Right ventricle myocardium superior (tissue), 1 donor: ENCODE results near the gene LCE1D. TPM values are rescaled to one million over a fixed set of nuclear protein-coding genes. Genes with fewer than 3 reads are reported as not detected.

Experiments
- ATAC-seq: fragments of 200-7000 bp; cut with Tn5 transposase; one replicate; pipeline ENCODE4 v1.9.1; 2020; ENCODE audit warnings: mild to moderate bottlenecking; ENCODE audit not compliant: poor library complexity
- DNase-seq: peaks from one replicate; pipeline ENCODE4 v3.0.0-alpha.2; 2020
- intact Hi-C: fragments of 100-400 bp; cut with DNase I; formaldehyde crosslinking; loops from one replicate; pipeline ENCODE4 v1.11.2; 2022
- long read RNA-seq: library from polyadenylated mRNA; unstranded; transcript quantifications from one replicate; pipeline ENCODE4 v2.0.0, GENCODE V29; 2021
- total RNA-seq: library from RNA; stranded (reverse); fragmentation: NEBNext Ultra II Directional; extraction: Animal tissue kit (Norgen Biotek cat#: 25700); gene quantifications from one replicate; pipeline ENCODE4 v1.2.1, GENCODE V29; 2021
- donor health status: DM: no; HTN: yes; CAD: no; lungs with severe emphysema.

Gene LCE1D, protein sequence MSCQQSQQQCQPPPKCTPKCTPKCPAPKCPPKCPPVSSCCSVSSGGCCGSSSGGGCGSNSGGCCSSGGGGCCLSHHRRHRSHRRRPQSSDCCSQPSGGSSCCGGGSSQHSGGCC
- not detected for total RNA-seq
- long read RNA-seq = 0 reads

DNA sequence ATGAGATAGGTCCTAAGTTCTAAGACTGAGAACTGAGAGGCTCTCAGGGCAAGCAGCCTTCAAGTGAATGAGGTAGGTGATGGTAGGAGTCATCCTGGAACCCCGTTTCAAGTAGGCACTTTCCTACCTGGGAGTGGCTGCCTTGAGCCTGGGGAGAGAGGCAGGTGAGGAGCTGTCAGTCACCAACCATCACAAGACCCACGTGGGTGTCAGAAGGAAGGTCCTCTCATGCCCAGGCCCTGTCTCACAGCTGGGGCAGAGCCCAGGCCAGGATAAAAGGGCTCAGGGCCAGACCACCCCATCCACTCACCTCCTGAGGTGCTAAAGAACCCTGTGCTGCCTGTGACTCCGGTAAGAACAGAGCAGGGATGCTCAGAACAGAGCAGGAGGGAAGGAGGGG lies at the start of gene LCE1D:
TSS of gene LCE1D (plus strand) at position 301 of the 400 bp plus-strand sequence. CDS start 1,074 bp downstream, outside the sequence.
- DNase-seq (no peak), ATAC-seq (no peak)
- intact Hi-C loops = no loop called here

DNA sequence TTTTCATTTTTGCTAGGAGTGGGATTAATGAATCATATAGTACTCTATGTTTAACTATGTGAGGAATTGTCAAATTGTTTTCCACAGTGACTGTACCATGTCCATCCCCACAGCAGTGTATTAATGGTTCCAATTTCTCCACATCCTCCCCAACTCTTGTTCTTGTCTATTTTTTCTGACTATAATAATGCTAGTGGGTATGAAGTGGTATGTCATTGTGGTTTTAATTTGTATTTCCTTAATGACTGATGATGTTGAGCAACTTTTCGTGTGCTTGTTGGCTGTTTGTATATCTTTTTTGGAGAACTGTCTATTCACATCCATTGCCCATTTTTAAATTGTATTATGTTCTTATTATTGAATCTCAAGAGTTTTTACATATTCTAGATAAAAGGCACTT lies 48.7 kb upstream of the LCE1D start:
- no peak for ATAC-seq
- intact Hi-C loops = no loop called here
- no peak for DNase-seq

DNA sequence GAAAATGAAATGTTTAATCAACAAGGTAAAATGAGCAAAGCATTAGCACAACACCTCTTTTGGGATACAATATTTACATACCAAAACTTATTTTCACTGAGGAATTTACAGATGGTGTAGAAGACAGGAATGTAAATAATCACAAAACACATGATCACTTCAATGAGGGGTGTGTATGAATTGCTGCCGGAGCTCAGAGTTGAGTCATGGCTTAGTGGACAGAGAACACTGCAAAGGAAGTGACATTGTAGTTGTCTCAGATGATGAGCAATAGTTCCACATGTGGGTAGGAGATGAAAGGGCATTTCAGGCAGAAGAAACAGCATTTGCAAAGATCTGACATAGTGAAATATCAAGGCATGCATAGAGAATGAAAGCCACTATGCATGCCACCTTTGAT lies 44.3 kb upstream of the LCE1D start:
- DNase-seq (no peak), ATAC-seq (no peak)
- intact Hi-C loops = no loop called here

DNA sequence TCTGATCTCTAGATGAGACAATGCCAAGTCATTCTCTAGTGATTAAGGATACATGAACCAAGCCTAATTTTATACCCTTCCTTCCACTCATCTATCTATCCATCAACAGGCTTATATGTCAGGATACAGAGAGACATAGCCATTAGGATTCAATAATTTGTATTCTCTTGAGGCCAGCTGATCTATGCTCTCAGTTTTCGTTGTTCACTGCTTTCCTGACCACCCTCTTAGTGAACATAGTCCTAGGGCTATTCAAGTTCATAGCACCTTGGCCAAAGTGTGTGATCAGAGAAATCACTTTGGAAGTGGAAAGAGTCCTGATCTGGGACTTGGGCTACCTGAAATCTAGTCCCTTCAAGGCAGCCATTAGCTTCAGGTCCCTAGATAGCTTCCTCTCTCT lies 42.9 kb upstream of the LCE1D start:
- intact Hi-C loops = no loop called here
- no peak for ATAC-seq
- DNase-seq = no peak

DNA sequence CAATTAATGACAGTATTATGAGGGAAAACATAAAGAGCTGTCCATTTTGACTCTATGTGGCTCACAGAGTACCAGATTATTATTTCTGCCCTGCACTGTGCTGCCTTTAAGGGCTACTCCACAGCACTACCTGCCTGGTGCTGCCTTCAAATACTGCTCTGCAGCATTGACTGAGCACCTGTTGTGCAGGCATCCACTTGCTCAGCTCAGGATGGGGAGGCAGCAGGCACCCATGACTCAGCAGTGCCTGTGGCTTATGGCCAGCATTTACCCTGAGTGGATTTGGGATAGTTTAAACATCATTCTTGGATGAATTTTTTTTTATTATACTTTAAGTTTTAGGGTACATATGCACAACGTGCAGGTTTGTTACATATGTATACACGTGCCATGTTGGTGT lies 39.6 kb upstream of the LCE1D start:
- intact Hi-C loops = no loop called here
- DNase-seq (no peak), ATAC-seq (no peak)

DNA sequence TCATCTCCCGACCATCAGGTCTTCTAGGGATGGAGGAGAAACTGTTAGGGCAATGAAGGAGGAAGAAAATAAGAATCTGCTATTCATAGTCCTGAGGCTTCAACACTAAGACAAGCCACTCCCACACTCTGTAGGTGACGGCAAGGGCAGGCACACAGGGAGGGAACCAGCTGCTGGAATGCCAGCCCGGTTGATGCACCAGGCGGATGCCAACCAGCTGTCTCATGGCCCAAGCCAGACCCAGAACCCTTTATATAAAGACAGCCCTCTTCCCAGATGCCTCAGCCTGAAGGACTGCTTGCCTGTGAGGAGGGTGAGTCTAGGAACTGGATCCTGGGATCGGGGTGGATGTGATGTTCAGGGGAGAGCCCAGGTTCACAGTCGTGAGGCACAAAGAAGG lies 38.8 kb upstream of the LCE1D start, which contains the start of gene KPRP:
TSS of gene KPRP (plus strand) at position 279 of the 400 bp plus-strand sequence. CDS start 1,564 bp downstream, outside the sequence.
- DNase-seq (no peak), ATAC-seq (no peak)
- intact Hi-C loops = no loop called here

DNA sequence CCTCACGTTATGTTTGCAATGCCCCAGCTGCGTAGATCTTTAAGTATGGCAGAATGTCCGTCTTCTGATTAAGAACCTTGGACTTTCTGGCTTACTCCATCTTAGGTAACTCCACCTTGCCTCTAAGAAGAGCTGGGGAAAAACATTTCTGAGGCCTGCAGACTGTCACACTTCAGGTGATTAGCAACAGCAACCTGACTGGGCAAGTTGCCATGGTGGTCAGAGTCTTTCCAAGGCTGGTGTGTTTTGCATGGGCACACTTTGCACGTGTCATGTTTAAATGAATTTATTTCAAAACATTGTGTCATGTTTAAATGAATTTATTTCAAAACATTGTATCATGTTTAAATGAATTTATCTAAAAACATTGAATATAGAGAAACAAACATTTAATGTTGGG lies 37.9 kb upstream of the LCE1D start:
- DNase-seq (no peak), ATAC-seq (no peak)
- intact Hi-C loops = no loop called here

DNA sequence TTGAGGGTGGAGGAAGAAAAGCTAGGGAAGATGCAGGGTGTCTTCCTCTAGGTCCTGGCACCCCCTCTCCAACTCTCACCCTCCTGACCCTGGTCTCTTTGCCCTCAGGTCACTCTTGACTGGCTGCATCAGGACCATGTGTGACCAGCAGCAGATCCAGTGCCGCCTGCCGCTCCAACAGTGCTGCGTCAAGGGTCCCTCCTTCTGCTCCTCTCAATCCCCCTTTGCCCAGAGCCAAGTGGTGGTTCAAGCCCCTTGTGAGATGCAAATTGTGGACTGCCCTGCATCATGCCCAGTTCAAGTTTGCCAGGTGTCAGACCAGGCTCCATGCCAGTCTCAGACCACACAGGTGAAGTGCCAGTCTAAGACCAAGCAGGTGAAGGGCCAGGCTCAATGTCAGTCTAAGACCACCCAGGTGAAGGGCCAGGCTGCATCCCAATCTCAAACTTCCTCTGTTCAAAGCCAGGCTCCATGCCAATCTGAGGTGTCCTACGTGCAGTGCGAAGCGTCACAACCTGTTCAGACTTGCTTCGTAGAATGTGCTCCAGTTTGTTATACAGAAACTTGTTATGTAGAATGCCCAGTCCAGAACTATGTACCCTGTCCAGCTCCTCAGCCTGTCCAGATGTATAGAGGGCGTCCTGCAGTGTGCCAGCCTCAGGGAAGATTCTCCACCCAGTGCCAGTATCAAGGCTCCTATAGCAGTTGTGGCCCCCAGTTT lies 36.9 kb upstream of the LCE1D start:
- ATAC-seq = no peak
- intact Hi-C loops = no loop called here
- DNase-seq = no peak

DNA sequence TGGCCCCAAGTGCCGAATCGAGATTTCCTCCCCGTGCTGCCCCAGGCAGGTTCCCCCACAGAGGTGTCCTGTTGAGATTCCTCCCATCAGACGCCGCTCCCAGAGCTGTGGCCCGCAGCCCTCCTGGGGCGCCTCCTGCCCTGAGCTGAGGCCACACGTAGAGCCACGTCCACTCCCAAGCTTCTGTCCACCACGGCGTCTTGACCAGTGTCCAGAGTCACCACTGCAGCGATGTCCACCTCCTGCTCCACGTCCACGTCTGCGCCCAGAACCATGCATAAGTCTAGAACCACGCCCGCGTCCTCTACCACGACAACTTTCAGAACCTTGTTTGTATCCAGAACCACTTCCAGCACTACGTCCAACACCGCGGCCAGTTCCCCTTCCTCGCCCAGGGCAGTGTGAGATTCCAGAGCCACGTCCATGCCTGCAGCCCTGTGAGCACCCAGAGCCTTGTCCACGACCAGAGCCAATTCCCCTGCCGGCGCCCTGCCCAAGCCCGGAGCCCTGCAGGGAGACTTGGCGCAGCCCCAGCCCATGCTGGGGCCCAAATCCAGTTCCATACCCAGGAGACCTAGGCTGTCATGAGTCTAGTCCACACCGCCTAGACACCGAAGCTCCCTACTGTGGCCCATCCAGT lies 35.9 kb upstream of the LCE1D start:
- no peak for DNase-seq
- ATAC-seq = no peak
- intact Hi-C loops = no loop called here

DNA sequence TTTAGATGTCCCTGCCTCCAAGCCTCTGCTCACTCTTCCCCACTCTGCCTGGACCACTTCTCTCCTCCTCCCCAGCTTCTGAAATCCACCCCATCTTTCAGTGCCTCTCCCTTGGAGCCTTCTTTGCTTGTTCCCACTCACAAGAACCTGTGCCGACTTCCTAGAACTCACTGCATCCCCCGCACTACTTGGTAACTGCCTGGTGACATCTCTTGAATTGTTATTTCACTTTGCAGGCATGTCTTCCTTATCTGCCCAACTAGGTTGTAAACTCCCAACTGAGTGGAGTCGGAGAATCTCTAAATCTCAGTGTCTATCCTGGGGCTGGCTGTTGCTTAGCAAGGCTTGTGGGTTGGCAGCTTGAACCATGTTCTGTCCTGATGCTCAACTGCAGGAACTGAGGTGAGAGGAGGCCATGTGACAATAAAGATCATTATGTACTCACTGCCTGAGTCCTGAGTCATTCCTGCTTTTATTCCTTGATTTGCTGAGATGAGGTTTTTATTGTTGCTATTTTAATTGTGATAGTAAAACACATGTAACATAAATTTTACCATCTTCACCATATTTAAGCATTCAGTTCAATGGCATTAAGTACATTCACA lies 34.8 kb upstream of the LCE1D start:
- DNase-seq (no peak), ATAC-seq (no peak)
- intact Hi-C loops = no loop called here

DNA sequence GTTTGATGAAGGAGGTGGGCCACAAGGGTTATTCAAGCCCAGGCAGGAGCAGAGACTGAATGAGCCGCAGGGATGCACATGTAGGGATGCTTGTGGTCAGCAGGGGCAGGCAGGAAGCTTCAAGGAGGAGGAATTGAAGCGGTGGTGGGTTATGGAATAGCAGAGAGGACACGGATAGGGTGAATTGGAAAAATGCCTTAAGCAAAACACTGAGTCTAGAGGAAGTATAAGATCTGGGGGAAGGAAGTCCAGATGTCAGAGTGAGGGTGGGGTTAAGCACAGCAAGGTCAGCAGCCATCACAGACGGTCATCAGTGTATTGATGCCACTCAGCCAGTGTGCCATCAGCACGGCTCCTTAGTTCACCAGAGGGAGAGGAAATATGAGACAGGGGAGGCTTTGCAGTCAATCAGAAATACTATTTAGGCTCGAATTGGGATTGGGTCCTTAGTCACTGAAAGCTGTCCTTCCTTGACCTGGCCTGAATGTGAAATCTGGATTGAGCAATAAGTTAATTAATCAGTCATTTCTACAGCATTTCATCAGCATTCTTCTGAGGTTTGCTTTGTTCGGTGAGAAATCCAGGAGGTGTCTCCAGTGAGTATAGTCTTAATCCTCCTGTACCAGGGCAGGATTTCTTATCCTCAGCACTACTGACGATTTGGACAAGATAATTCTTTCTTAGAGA lies 27.5 kb upstream of the LCE1D start:
- no peak for ATAC-seq
- DNase-seq = no peak
- intact Hi-C loops = no loop called here

DNA sequence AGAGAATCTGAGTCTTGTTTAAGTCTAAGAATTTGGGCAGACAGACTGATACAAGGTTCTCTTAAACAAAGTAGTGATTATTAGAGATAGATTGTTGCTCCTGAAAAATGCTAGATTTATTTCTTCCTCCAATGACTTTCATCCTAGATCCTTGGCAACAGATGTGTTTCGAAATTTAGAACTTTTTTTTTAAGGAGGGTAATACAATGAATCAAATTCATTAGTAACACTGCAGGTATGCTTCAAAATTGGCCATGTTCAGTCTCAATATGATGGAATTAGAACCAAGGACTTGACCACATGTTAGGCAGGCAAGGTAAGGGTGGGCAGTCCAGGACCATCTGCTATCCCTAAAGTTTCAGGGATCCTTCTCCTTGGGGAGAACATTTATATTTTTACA lies 26.1 kb upstream of the LCE1D start:
- DNase-seq (no peak), ATAC-seq (no peak)
- intact Hi-C loops = no loop called here

DNA sequence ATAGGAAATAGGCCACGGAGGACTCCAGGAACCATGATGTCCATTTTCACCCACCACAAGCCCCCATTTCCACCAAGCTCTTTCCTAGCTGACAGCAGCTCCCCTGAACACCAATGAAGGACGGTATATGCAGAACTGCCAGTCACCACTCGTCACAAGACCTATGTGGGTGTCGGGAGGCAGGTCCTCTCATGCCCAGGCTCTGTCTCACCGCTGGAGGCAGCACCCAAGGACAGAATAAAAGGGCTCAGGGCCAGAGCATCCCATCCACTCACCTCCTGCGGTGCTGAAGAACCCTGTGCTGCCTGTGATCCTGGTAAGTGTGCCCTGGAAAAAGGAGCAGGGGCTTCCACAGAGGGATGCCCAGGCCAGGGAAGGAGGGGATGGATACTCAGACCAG lies 21.6 kb upstream of the LCE1D start, which contains the start of gene LCE1F:
TSS of gene LCE1F (plus strand) at position 266 of the 400 bp plus-strand sequence. CDS start 1,232 bp downstream, outside the sequence.
- ATAC-seq (no peak), DNase-seq (no peak)
- intact Hi-C loops = no loop called here

DNA sequence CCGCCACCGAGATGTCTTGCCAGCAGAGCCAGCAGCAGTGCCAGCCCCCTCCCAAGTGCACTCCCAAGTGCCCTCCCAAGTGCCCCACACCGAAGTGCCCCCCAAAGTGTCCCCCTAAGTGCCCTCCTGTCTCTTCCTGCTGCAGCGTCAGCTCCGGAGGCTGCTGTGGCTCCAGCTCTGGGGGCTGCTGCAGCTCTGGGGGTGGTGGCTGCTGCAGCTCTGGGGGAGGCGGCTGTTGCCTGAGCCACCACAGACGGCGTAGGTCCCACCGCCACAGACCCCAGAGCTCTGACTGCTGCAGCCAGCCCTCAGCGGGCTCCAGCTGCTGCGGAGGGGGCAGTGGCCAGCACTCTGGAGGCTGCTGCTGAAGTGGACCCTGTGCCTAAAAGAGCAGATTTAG lies 20.2 kb upstream of the LCE1D start:
- intact Hi-C loops = no loop called here
- DNase-seq = no peak
- no peak for ATAC-seq

DNA sequence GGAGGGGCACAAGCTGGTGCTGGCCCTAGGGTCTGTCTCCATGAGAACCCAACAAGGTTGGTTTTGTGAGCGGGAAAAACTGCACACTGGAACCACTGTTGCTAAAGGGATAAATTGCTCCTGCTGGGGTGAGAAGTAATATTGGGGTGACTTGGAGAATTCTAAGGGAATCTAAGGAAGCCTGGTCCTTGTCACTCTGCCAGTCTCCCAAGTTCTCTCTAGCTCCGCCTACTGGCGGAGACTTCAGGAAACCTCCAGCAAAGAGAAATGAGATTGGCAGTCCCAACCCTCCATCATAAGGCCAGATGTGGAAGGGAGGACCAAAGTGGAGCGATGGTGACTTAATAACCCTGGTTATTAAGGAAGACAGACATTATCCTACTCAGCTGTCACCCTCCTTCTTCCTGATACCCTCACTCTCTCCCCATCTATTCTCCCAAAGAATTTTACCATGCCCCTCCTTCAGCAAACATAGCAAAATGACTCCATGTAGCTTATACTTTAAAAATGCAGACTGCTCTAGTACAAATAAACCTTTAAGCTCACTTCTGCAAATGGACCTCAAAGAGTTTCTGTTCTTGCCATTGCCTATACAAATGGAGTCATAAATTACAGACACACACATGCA lies 18.9 kb upstream of the LCE1D start:
- no peak for DNase-seq
- intact Hi-C loops = no loop called here

DNA sequence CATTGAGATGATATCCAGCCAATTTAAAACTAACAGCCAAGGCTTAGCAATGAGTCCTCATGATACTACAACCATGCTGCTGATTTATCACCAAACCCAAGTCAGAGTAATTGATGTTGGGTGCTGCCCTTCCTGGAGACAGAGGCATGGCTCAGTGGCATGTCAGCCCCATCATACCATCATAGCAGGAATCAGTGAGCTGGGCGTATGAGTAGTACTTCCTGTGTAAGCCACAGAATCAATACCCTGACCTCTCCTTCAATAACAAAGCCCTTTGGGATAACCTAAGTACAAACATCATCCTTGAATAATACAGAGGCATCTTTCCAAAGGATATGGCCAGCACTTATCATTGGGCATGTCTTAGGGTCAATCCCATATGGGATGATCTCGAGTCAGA lies 13.4 kb upstream of the LCE1D start:
- intact Hi-C loops = no loop called here
- ATAC-seq (no peak), DNase-seq (no peak)

More for the DNA sequence above, 18.9 kb upstream of the LCE1D start:
- no peak for ATAC-seq

DNA sequence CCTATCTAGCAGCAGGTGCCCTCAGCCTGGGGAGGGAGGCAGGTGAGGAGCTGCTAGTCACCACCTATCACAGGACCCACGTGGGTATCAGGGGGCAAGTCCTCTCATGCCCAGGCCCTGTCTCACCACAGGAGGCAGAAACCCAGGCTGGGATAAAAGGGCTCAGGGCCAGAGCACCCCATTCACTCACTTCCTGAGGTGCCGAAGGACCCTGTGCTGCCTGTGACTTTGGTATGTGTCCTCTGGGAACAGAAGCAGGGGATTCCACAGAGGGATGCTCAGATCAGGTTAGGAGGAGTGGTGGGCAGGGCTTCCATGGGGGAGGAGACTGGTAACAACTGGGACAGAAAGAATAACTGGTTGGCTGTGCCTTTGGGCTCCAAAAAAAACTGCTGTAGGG lies 10.4 kb upstream of the LCE1D start, which contains the start of gene LCE1E:
TSS of gene LCE1E (plus strand) at position 181 of the 400 bp plus-strand sequence. CDS start 1,043 bp downstream, outside the sequence.
- ATAC-seq (no peak), DNase-seq (no peak)
- intact Hi-C loops = no loop called here

DNA sequence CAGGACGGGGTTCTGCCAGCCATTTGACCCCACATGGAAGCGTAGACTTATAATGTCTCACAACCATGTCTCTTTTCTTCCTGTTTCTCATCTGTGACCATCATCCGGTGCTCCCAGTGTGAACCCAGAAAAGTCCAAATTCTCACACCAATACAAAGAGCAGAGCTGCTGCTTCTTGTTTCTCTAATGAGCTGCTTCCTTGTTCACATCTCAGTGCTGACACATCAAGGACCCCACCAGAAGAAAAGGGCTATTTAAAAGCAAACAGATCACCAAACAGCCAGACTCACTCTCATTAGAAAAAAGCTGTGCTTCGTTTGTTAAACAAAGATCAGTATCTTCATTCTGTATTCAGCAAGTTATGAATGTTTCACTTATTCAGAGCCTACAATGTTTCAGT lies 835 bp upstream of the LCE1D start:
- no peak for ATAC-seq
- intact Hi-C loops = no loop called here
- DNase-seq = no peak

DNA sequence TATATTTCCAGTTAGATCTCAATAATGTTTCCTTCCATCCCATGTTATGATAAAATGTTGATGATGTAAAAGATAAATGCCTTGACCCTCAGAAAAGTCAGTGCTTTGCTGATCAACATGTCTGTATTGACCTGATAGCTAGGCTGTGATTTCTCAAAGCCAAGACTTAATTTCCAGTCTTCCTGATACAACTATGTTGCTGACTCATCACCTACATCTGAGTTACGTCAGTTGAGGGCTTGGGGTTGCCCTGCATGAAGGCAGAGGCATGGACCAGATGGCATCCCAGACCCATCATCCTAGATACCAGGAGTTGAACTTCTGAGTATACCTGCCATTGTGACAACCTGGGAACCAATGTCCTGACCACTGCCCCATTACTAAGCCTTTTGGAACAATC lies 4.8 kb downstream of the LCE1D start:
- intact Hi-C loops = no loop called here
- no peak for DNase-seq
- no peak for ATAC-seq
